ENCODE measurements around the gene LRRC75A.

- no peak for TF ChIP-seq CTCF (IDR thresholded peaks at IDR 0.05)
- no peak for TF ChIP-seq POLR2A (IDR thresholded peaks at IDR 0.05)
These were observed 37.9 kb upstream of the LRRC75A start for GRCh38 chr17:16529906-16530305.

All from heart left ventricle (tissue), 13 donors.